ENCODE results near the gene SNRK. TPM values are rescaled to one million over a fixed set of nuclear protein-coding genes. Genes with fewer than 3 reads are reported as not detected.

SNRK gene
- total RNA-seq, 1 donor from 2014 or later: 26.1 TPM

GRCh38 chr3:43319794-43320193 lies 33.5 kb downstream of the SNRK start:
- no peak overlapping the region for H3K27ac ChIP-seq
- H3K27me3 Mint-ChIP-seq (ENCODE audit: insufficient read depth, low read depth): peaks cover 2% of the 10 kb centered on the region
- H3K79me2 ChIP-seq (ENCODE audit: low read depth): peaks cover 57% of the 10 kb centered on the region
- peaks cover 2% of the 10 kb centered on the region for H3K9me3 Mint-ChIP-seq
- H3K9me3 ChIP-seq (ENCODE audit: low read depth): peaks cover 6% of the 10 kb centered on the region
- no peak overlapping the region for H3K9ac ChIP-seq
- H3K27me3 ChIP-seq: no peaks in the 10 kb centered on the region
- DNase-seq (ENCODE audit: low spot score): no peak
- no peak overlapping the region for H3K27ac Mint-ChIP-seq
- no peaks in the 10 kb centered on the region for H3K36me3 ChIP-seq
- no peak overlapping the region for H3K4me3 Mint-ChIP-seq
- H3K4me3 ChIP-seq: no peak overlapping the region
- H4K20me1 ChIP-seq (ENCODE audit: low read depth): no peaks in the 10 kb centered on the region
- no peak overlapping the region for H3K4me2 ChIP-seq
- H3K36me3 Mint-ChIP-seq: peaks cover 18% of the 10 kb centered on the region
- no peaks in the 10 kb centered on the region for H3F3A ChIP-seq (ENCODE audit: low read depth)
- H2AFZ ChIP-seq (replicated peaks): no peak overlapping the region
- peaks cover 14% of the 10 kb centered on the region for H3K4me1 ChIP-seq
- H3K4me1 Mint-ChIP-seq: peaks cover 12% of the 10 kb centered on the region
- TF ChIP-seq CTCF (IDR thresholded peaks at IDR 0.05) (no peak), EZH2phosphoT487 (IDR thresholded peaks at IDR 0.05) (no peak), EZH2 (IDR thresholded peaks at IDR 0.05) (no peak)

- H3K4me2 ChIP-seq: no peak overlapping the region
- H3F3A ChIP-seq (ENCODE audit: low read depth): no peaks in the 10 kb centered on the region
- peaks cover 58% of the 10 kb centered on the region for H3K79me2 ChIP-seq (ENCODE audit: low read depth)
- no peak overlapping the region for H2AFZ ChIP-seq (replicated peaks)
- TF ChIP-seq CTCF (IDR thresholded peaks at IDR 0.05) (no peak), EZH2 (IDR thresholded peaks at IDR 0.05) (no peak), EZH2phosphoT487 (IDR thresholded peaks at IDR 0.05) (no peak)
- no peak overlapping the region for H3K27ac Mint-ChIP-seq
- peaks cover 6% of the 10 kb centered on the region for H3K9me3 ChIP-seq (ENCODE audit: low read depth)
- H4K20me1 ChIP-seq (ENCODE audit: low read depth): no peaks in the 10 kb centered on the region
- peaks cover 2% of the 10 kb centered on the region for H3K27me3 Mint-ChIP-seq (ENCODE audit: insufficient read depth, low read depth)
- H3K27me3 ChIP-seq: no peaks in the 10 kb centered on the region
- peaks cover 12% of the 10 kb centered on the region for H3K4me1 Mint-ChIP-seq
- H3K27ac ChIP-seq: no peak overlapping the region
- H3K9me3 Mint-ChIP-seq: peaks cover 2% of the 10 kb centered on the region
- no peak overlapping the region for H3K4me3 ChIP-seq
- H3K4me3 Mint-ChIP-seq: no peak overlapping the region
- H3K36me3 Mint-ChIP-seq: peaks cover 18% of the 10 kb centered on the region
- no peak overlapping the region for H3K9ac ChIP-seq
- H3K4me1 ChIP-seq: peaks cover 14% of the 10 kb centered on the region
- no peak for DNase-seq (ENCODE audit: low spot score)
- H3K36me3 ChIP-seq: no peaks in the 10 kb centered on the region
These were observed 33.9 kb downstream of the SNRK start for GRCh38 chr3:43320288-43320687.

GRCh38 chr3:43323541-43323940 lies 37.2 kb downstream of the SNRK start:
- H3K27me3 ChIP-seq: no peaks in the 10 kb centered on the region
- DNase-seq (ENCODE audit: low spot score): no peak
- no peak overlapping the region for H3K9ac ChIP-seq
- Mint-ChIP-seq H3K4me1 (no peaks in the 10 kb centered on the region), H3K36me3 (peaks cover 20% of the 10 kb centered on the region), H3K4me3 (no peak overlapping the region), H3K27ac (no peak overlapping the region), H3K9me3 (peaks cover 2% of the 10 kb centered on the region), H3K27me3 (ENCODE audit: insufficient read depth, low read depth) (peaks cover 2% of the 10 kb centered on the region)
- no peaks in the 10 kb centered on the region for H3K36me3 ChIP-seq
- no peak overlapping the region for H3K4me3 ChIP-seq
- H3K9me3 ChIP-seq (ENCODE audit: low read depth): peaks cover 6% of the 10 kb centered on the region
- no peaks in the 10 kb centered on the region for H3F3A ChIP-seq (ENCODE audit: low read depth)
- no peak overlapping the region for H3K4me2 ChIP-seq
- peaks cover 64% of the 10 kb centered on the region for H3K79me2 ChIP-seq (ENCODE audit: low read depth)
- H4K20me1 ChIP-seq (ENCODE audit: low read depth): peaks cover 6% of the 10 kb centered on the region
- H3K4me1 ChIP-seq: no peaks in the 10 kb centered on the region
- no peak overlapping the region for H3K27ac ChIP-seq
- no peak overlapping the region for H2AFZ ChIP-seq (replicated peaks)
- TF ChIP-seq EZH2 (IDR thresholded peaks at IDR 0.05): no peak
- no peak for TF ChIP-seq EZH2phosphoT487 (IDR thresholded peaks at IDR 0.05)
- TF ChIP-seq CTCF (IDR thresholded peaks at IDR 0.05): no peak

Measured in neural progenitor cell (in vitro differentiated cells).